ENCODE data around the gene MON1B. TPM values are rescaled to one million over a fixed set of nuclear protein-coding genes. Genes with fewer than 3 reads are reported as not detected.

MON1B gene
- total and polyA plus RNA-seq, 2 of the 13 experiments (the other 11 are each of a cell fraction or from before 2014, with no cell fraction given): 13.4 to 15.6 TPM

DNA sequence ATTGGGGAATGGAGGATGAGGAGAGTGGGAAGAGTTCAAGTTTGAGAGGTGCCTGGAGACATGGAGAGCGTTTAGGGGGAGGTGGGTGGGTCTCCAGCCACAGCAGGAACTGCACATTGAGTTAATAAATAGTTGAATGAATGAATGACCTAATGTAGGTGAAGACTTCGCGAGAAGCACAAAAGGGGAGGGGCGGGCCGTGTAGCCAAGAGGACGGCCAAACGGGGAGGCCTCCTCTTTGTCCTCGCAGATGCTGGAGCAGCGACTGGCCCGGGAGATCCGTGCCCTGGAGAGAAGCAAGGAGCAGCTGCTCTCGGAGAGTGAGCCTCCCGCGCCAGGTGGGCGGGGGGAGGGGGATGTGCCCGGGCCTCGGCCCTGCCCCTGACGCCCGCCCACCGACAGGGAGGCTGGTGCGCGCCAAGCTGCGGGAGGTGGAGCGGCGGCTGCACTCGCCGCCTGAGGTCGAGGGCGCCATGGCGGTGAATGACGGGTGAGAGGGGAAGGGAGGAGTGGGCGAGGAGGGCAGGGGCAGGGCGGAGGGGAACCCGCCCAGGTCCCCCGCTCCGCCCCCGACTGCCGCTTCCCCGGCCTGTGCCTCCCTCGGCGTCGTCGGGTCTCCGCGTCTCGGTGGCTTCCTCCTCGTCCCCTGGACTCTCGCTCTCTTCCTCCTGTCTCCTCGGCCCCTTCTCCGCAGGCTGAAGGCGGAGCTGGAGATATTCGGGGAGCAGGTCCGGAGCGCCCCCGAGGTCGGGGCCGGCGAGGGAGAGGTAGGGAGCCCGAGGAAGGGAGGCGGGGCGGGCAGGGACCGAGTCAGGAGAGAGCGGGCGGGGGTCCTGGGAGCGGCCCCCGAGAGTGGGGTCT is 21.1 kb downstream of the MON1B start (continued):
- TF ChIP-seq KDM2A (CRISPR knock-in tag; IDR thresholded peaks at IDR 0.05; ENCODE audit: borderline replicate concordance, low read depth) (peak; percentile 51; the same call in 1 of the 2 replicates), ZSCAN31 (CRISPR knock-in tag; IDR thresholded peaks at IDR 0.05; ENCODE audit: low read depth) (no peak), ZNF687 (CRISPR knock-in tag; IDR thresholded peaks at IDR 0.05) (peak; percentile 80), HOXA3 (CRISPR knock-in tag; IDR thresholded peaks at IDR 0.05) (peak; percentile 19; the same call in 1 of the 2 replicates), ZNF253 (CRISPR knock-in tag; IDR thresholded peaks at IDR 0.05; ENCODE audit: borderline replicate concordance) (0 out of 2 replicates have a peak, but pooled peaks have one; percentile 16)
